ENCODE data around the gene PIM3. TPM values are rescaled to one million over a fixed set of nuclear protein-coding genes. Genes with fewer than 3 reads are reported as not detected.
A peak's percentile ranks its signal among the peaks of the same experiment; 100 is the strongest.

PIM3 gene
- 9.9 and 15.3 TPM in 2 replicates for polyA plus RNA-seq (2012; rRNA removed)
- polyA plus RNA-seq (2012; cell fraction: cytosol; rRNA removed) = 6.3 and 10.1 TPM in 2 replicates
- 22.4 and 23.7 TPM in 2 replicates for polyA plus RNA-seq (2012; cell fraction: nucleus; rRNA removed)

- peak within 1 kb of the TSS; percentile 84 for H2AFZ ChIP-seq (ENCODE audit: low read depth)
- no peaks in the 10 kb centered on the region for H3K9me2 ChIP-seq
- ChIA-PET POLR2A (interaction anchor here (1.4 kb wide), 1 partner anchor 14 kb away, joined by 3 read pairs; no protein-coding TSS in a partner anchor), CTCF (interaction anchor here (0.7 to 1.3 kb wide), 2 partner anchors 23 to 70 kb away, joined by 3 to 5 read pairs; no protein-coding TSS in a partner anchor)
- peak; percentile 98 for DNase-seq
- H3K36me3 ChIP-seq (replicated peaks in 1 of 2; ENCODE audit: control insufficient read depth in 1 of 2, insufficient read depth in 2 of 2, low read length in 1 of 2) = peaks cover 5 to 16% of the 10 kb centered on the region in 2 experiments
- H3K27me3 ChIP-seq (ENCODE audit: insufficient read depth) = no peaks in the 10 kb centered on the region
- peak within 1 kb of the TSS; percentile 68 for H3K9ac ChIP-seq
- H3F3A ChIP-seq (replicated peaks; ENCODE audit: insufficient read depth) = no peaks in the 10 kb centered on the region
- WGBS (ENCODE audit: low lambda C conversion rate) = under 1% methylated on average over 22 of the region's 137 CpGs
- peaks cover 7% of the 10 kb centered on the region for H4K20me1 ChIP-seq (ENCODE audit: insufficient read depth)
- H3K79me2 ChIP-seq (ENCODE audit: insufficient read depth) = peaks cover 31% of the 10 kb centered on the region
- peak within 1 kb of the TSS; percentile 76 to 77 for H3K4me3 ChIP-seq (ENCODE audit: low read depth in 2 of 2, low read length in 1 of 2)
- peak within 1 kb of the TSS; percentile 98 for H3K4me2 ChIP-seq
- peak within 1 kb of the TSS; percentile 59 to 93 for H3K27ac ChIP-seq (ENCODE audit: low read depth in 2 of 2, low read length in 1 of 2)
- no peaks in the 10 kb centered on the region for H3K9me3 ChIP-seq
- peaks cover 20 to 33% of the 10 kb centered on the region in 2 experiments; a peak in 2 of 4 replicates for H3K4me1 ChIP-seq (ENCODE audit: control insufficient read depth in 1 of 2, insufficient read depth in 2 of 2, low read depth in 1 of 2, low read length in 1 of 2)
- TF ChIP-seq GATA2 (CRISPR knock-in tag; IDR thresholded peaks at IDR 0.05) (no peak), TCF12 (IDR thresholded peaks at IDR 0.05) (no peak), RAD21 (IDR thresholded peaks at IDR 0.05; ENCODE audit: low read length) (no peak), SMC3 (IDR thresholded peaks at IDR 0.05; ENCODE audit: low read depth, low read length) (no peak), USF2 (IDR thresholded peaks at IDR 0.05; ENCODE audit: borderline replicate concordance, low read depth, low read length) (no peak), SIN3A (IDR thresholded peaks at IDR 0.05; ENCODE audit: borderline replicate concordance, low read depth, low read length) (no peak; the same call in 1 of the 2 replicates), MEF2A (IDR thresholded peaks at IDR 0.05; ENCODE audit: borderline replicate concordance, low read depth) (no peak), IRF3 (IDR thresholded peaks at IDR 0.05; ENCODE audit: low read depth, low read length) (0 out of 2 replicates have a peak, but pooled peaks have one; percentile 17), POLR2AphosphoS5 (IDR thresholded peaks at IDR 0.05; ENCODE audit: low read depth, low read length) (peak; percentile 72), TAF1 (IDR thresholded peaks at IDR 0.05; ENCODE audit: borderline replicate concordance, low read depth, low read length) (peak; percentile 82), MXI1 (IDR thresholded peaks at IDR 0.05; ENCODE audit: low read depth, low read length) (peak; percentile 71; the same call in 1 of the 2 replicates), EP300 (IDR thresholded peaks at IDR 0.05; ENCODE audit: borderline replicate concordance in 1 of 2, low read depth in 1 of 2, low read length in 1 of 2) (0 out of 4 replicates have a peak, but pooled peaks of 1 of the 2 experiments have one; percentile 9), RCOR1 (IDR thresholded peaks at IDR 0.05; ENCODE audit: low read length) (peak; percentile 17; the same call in 1 of the 2 replicates), YY1 (IDR thresholded peaks at IDR 0.05; ENCODE audit: low read depth) (no peak), FOSL2 (IDR thresholded peaks at IDR 0.05; ENCODE audit: borderline replicate concordance, low read depth) (no peak), CHD2 (IDR thresholded peaks at IDR 0.05; ENCODE audit: low read length, partially characterized antibody) (peak; percentile 84), CTCF (IDR thresholded peaks at IDR 0.05) (no peak), REST (IDR thresholded peaks at IDR 0.05; ENCODE audit: low read depth, low read length) (no peak), ELF1 (IDR thresholded peaks at IDR 0.05) (no peak), NRF1 (IDR thresholded peaks at IDR 0.05; ENCODE audit: low read depth, low read length) (peak; percentile 74), RXRA (IDR thresholded peaks at IDR 0.05; ENCODE audit: borderline replicate concordance, low read depth) (no peak; the same call in 1 of the 2 replicates), RFX5 (IDR thresholded peaks at IDR 0.05; ENCODE audit: low read length) (no peak), MAX (IDR thresholded peaks at IDR 0.05; ENCODE audit: low read depth) (peak; percentile 61)
Observed at GRCh38 chr22:49960159-49961004, at the start of gene PIM3. Gene PIM3 (plus strand): TSS chr22:49960772. CDS start chr22:49960948, 176 bp downstream.
